GM21528 (cell line): ENCODE data around the gene SLC34A1.
"Not testable (repeated sequence)": the region's sequence is repeated elsewhere in the genome, so short reads cannot be mapped to it uniquely, and the experiment has no call there.

Source experiments
- ATAC-seq: cut with Tn5 transposase; IDR thresholded peaks from one replicate; pipeline ENCODE4 v1.9.1; 2021; ENCODE audit warnings: mild to moderate bottlenecking, moderate library complexity; ENCODE audit not compliant: unreplicated experiment, low FRiP score

The SLC34A1 gene

GRCh38 chr5:177405312-177405711 is 21.1 kb downstream of the SLC34A1 start:
- no peak for ATAC-seq

GRCh38 chr5:177405805-177406204 is 21.6 kb downstream of the SLC34A1 start:
- ATAC-seq: no peak

- ATAC-seq: no peak
These were observed 25.0 kb downstream of the SLC34A1 start, which contains the start of gene F12 for GRCh38 chr5:177409043-177409801. F12 (minus strand) TSS chr5:177409564; CDS start chr5:177409527, 37 bp downstream.

GRCh38 chr5:177410575-177410974 is 26.3 kb downstream of the SLC34A1 start:
- ATAC-seq: no peak

GRCh38 chr5:177412603-177413233 is 28.5 kb downstream of the SLC34A1 start:
- peak; percentile 83 for ATAC-seq

- ATAC-seq: no peak
These were observed 30.2 kb downstream of the SLC34A1 start for GRCh38 chr5:177414481-177414880.

- not testable (repeated sequence) for ATAC-seq
These were observed 32.8 kb downstream of the SLC34A1 start for GRCh38 chr5:177417081-177417480.

GRCh38 chr5:177419046-177419445 is 34.8 kb downstream of the SLC34A1 start:
- no peak for ATAC-seq

- not testable (repeated sequence) for ATAC-seq
These were observed 36.2 kb downstream of the SLC34A1 start for GRCh38 chr5:177420472-177420871.

- ATAC-seq: no peak
These were observed 37.0 kb downstream of the SLC34A1 start for GRCh38 chr5:177421062-177421798.

GRCh38 chr5:177423671-177424070 is 39.4 kb downstream of the SLC34A1 start:
- no peak for ATAC-seq

- no peak for ATAC-seq
These were observed 41.1 kb downstream of the SLC34A1 start for GRCh38 chr5:177425196-177425800.

- ATAC-seq: peak; percentile 82
These were observed 41.7 kb downstream of the SLC34A1 start for GRCh38 chr5:177425801-177426565.

GRCh38 chr5:177426566-177427210 is 42.5 kb downstream of the SLC34A1 start, which contains the start of gene GRK6:
GRK6 (plus strand) TSS chr5:177426676; CDS start chr5:177426846, 170 bp downstream.
- peak; percentile 8 for ATAC-seq

- no peak for ATAC-seq
These were observed 43.1 kb downstream of the SLC34A1 start for GRCh38 chr5:177427211-177427822.

GRCh38 chr5:177427919-177428573 is 43.8 kb downstream of the SLC34A1 start:
- no peak for ATAC-seq

GRCh38 chr5:177428574-177429217 is 44.5 kb downstream of the SLC34A1 start:
- no peak for ATAC-seq
